Ovary (tissue), 9 donors: ENCODE measurements around the gene FCRL6. TPM values are rescaled to one million over a fixed set of nuclear protein-coding genes. Genes with fewer than 3 reads are reported as not detected.

Experiments used
- DNase-seq, 5 donors: peaks; one replicate each; pipeline ENCODE4 v3.0.0-alpha.2; 2019 to 2020
- H3K27ac ChIP-seq, 2 donors: fragments of 200-600 bp; one replicate each; pipeline versions ENCODE4 v1.5.1 to v1.8.0; 2019 to 2022
- H3K27me3 ChIP-seq: fragments of 200-600 bp; one replicate; pipeline ENCODE4 v1.8.0; 2022
- H3K36me3 ChIP-seq: fragments of 200-600 bp; sonication (generic); one replicate; pipeline ENCODE4 v1.5.1; 2019
- H3K4me1 ChIP-seq: one replicate; pipeline ENCODE4 v1.8.1; 2013; ENCODE audit warnings: mild to moderate bottlenecking, moderate library complexity; ENCODE audit not compliant: insufficient read depth
- H3K4me3 ChIP-seq: fragments of 200-600 bp; sonication (generic); one replicate; pipeline ENCODE4 v1.5.1; 2017
- H3K9me3 ChIP-seq, 2 donors: fragments of 200-600 bp in 1 of 2; sonication (generic) in 1 of 2; one replicate each; pipeline versions ENCODE4 v1.5.1 to v1.8.1; 2013 to 2019; ENCODE audit warnings: mild to moderate bottlenecking in 1 of 2, moderate library complexity in 1 of 2
- CTCF ChIP-seq, 3 donors: fragments of 450-650 bp in 2 of 3; fragments of 200-600 bp in 1 of 3; IDR thresholded peaks; one replicate each; pipeline versions ENCODE4 v1.5.1 to v1.8.0; 2016 to 2022; ENCODE audit warnings: antibody characterized with exemption in 3 of 3, mild to moderate bottlenecking in 1 of 3
- EP300 ChIP-seq: sonication (generic); formaldehyde crosslinking; IDR thresholded peaks from one replicate; pipeline ENCODE4 v1.6.1; 2017; ENCODE audit warnings: antibody characterized with exemption
- POLR2A ChIP-seq: fragments of 450-650 bp; IDR thresholded peaks from one replicate; pipeline ENCODE4 v1.6.1; 2017; ENCODE audit warnings: antibody characterized with exemption, mild to moderate bottlenecking, moderate library complexity
- WGBS, 3 donors: extraction: QIAGEN DNeasy Blood & Tissue Kit in 1 of 3; methylation state at CpG; one replicate each; pipeline versions ENCODE4 v1.1.5 to v1.1.7; 2013 to 2017; 5-methylcytosine and 5-hydroxymethylcytosine counted together
- intact Hi-C, 4 donors: fragments of 100-400 bp; cut with DNase I; formaldehyde crosslinking; loops; one replicate each; pipeline versions ENCODE4 v1.11.0 to v1.15.1; 2022 to 2023
- polyA plus RNA-seq, 2 donors: library from polyadenylated mRNA; stranded (reverse); fragments of 200-250 nt in 1 of 2; fragments of 350-450 nt in 1 of 2; fragmentation: Illumina TruSeq in 1 of 2; extraction: RNeasy Lipid Tissue Mini Kit (QIAGEN cat#74804) in 1 of 2; gene quantifications; one replicate each; pipeline ENCODE4 v1.2.3, GENCODE V29; 2013 to 2014
- total RNA-seq, 7 donors: library from RNA; depleted of rRNA in 2 of 7; stranded (reverse); fragments of >200 nt in 2 of 7; fragmentation: NEBNext Ultra II Directional in 3 of 7; extraction: Animal tissue kit (Norgen Biotek cat#: 25700) in 3 of 7; gene quantifications; one replicate each; pipeline versions ENCODE4 v1.1.0 to v1.2.4, GENCODE V29; 2016 to 2023
- donor health status: DM: no; HTN: no; CAD: no; lungs with moderate emphysema.
- donor health status: DM: no; HTN: no; CAD: no.
- donor health status: Bipolar disorder and iron deficiency.
- donor health status: DM: yes; HTN: yes; CAD: no.
- donor health status: DM: no; HTN: no; CAD: no.
- donor health status: DM: yes; HTN: yes; CAD: no.

Gene FCRL6
- total and polyA plus RNA-seq, 9 donors = 0.08 to 2.3 (median 0.20) TPM; not detected in 2

- Histone ChIP-seq H3K4me3 (no peak overlapping the region), H3K27ac (no peak overlapping the region)
- WGBS, 3 donors = 81 to 91% (median 87%) methylated on average over 11 of the region's 11 CpGs
Observed at GRCh38 chr1:159817276-159818041, 15.3 kb downstream of the FCRL6 start.

GRCh38 chr1:159821171-159821867 is 19.2 kb downstream of the FCRL6 start:
- Histone ChIP-seq H3K4me3 (no peak overlapping the region), H3K27me3 (no peaks in the 10 kb centered on the region), H3K4me1 (no peaks in the 10 kb centered on the region), H3K36me3 (no peaks in the 10 kb centered on the region), H3K9me3 (no peaks in the 10 kb centered on the region), H3K27ac (no peak overlapping the region)
- 63 to 83% (median 75%) methylated on average over 9 of the region's 9 CpGs for WGBS, 3 donors
- intact Hi-C loops = no loop called here
- no peak for DNase-seq
- TF ChIP-seq CTCF (IDR thresholded peaks at IDR 0.05) = no peak
- TF ChIP-seq EP300 = no peak
- no peak for TF ChIP-seq POLR2A

More at GRCh38 chr1:159817276-159818041, 15.3 kb downstream of the FCRL6 start:
- Histone ChIP-seq H3K9me3 (no peaks in the 10 kb centered on the region), H3K4me1 (no peaks in the 10 kb centered on the region), H3K27me3 (no peaks in the 10 kb centered on the region), H3K36me3 (no peaks in the 10 kb centered on the region)
- DNase-seq = no peak
- no peak for TF ChIP-seq EP300
- TF ChIP-seq POLR2A = no peak
- no peak for TF ChIP-seq CTCF (IDR thresholded peaks at IDR 0.05)
- intact Hi-C loops = no loop called here

GRCh38 chr1:159823406-159823805 is 21.2 kb downstream of the FCRL6 start:
- 9 to 17% (median 10%) methylated on average over 7 of the region's 7 CpGs for WGBS, 3 donors
- Histone ChIP-seq H3K9me3 (no peaks in the 10 kb centered on the region), H3K4me3 (no peak overlapping the region), H3K36me3 (no peaks in the 10 kb centered on the region), H3K27ac (no peak overlapping the region), H3K4me1 (no peaks in the 10 kb centered on the region), H3K27me3 (no peaks in the 10 kb centered on the region)
- intact Hi-C loops = loop anchor here in 1 of 4 donors (2.0 kb wide), 1 partner anchor 21 kb away; the partner anchor contains the start of gene FCRL6
- no peak for DNase-seq
- TF ChIP-seq CTCF (IDR thresholded peaks at IDR 0.05) (no peak), EP300 (no peak), POLR2A (no peak)

GRCh38 chr1:159825564-159825963 is 23.4 kb downstream of the FCRL6 start:
- H3K27me3 ChIP-seq = no peaks in the 10 kb centered on the region
- TF ChIP-seq POLR2A (no peak), EP300 (no peak)
- intact Hi-C loops = no loop called here
- H3K9me3 ChIP-seq = no peaks in the 10 kb centered on the region
- no peak for DNase-seq
- H3K4me3 ChIP-seq = no peak overlapping the region
- no peak overlapping the region for H3K27ac ChIP-seq
- no peaks in the 10 kb centered on the region for H3K36me3 ChIP-seq
- 40 to 50% (median 40%) methylated on average over 3 of the region's 3 CpGs for WGBS, 3 donors
- H3K4me1 ChIP-seq = no peaks in the 10 kb centered on the region
